GM15510 (cell line): ENCODE data around the gene AGAP1.

ENCODE experiments used
- POLR2A ChIP-seq: IDR thresholded peaks from 3 replicates; pipeline ENCODE4 v1.6.1; 2011; ENCODE audit warnings: borderline replicate concordance; ENCODE audit not compliant: insufficient read length; ENCODE audit errors: extremely low read depth

AGAP1 gene

DNA sequence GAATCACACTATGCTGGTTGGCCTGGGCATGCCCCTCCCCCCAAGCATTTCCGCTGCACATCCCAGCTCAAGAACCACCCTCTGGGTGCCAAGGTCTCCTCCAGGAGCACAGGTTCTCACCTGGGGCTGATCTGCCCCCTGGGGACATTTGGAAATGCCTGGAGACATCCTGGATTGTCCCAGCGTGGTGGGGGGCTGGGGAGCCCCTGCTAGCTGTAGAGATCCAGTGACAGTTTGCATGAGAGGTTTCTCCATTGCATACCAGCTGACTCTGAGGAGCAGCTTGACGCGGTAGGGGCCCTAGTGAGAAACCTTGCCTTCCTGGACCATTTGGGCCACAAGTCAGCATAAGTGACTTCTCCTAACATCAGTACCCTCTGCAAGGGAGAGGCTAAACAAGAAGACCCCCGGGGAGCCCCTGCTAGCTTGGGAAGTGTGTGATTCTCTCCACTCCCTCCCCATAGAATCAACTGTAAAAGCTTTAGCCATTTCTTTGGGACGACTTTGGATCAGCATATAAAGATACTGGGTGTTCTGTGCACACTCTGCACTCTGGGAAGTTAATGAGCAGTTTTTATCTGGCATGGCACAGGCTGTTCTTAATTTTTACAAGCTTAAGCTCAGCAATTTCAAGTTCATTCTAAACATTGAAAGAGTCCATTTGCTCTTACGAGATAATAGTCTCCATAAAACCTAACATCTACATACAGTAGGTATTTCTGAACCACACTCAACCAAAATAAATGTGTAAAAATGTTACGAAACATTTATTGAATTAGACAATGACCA lies 580.2 kb downstream of the AGAP1 start:
- no peak for TF ChIP-seq POLR2A

DNA sequence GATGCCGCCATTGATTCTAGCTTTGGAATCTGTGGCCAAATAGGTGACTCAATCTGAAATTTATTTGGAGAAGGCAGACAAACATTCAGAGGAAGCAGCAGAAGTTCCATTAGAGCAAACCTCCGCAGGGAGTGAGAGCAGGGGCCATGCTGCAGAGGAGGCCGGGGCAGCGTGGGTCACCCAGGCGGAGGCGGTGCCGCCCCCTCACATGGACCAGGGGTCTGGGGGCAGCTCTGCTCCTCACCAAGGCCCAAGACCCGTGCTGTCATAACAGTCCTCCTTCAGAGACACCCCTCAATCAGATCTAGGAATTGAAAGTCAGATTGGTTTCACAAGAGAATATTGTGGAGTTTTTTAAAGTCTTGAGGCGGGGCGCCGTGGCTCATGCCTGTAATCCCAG lies 582.0 kb downstream of the AGAP1 start:
- TF ChIP-seq POLR2A, result no peak

DNA sequence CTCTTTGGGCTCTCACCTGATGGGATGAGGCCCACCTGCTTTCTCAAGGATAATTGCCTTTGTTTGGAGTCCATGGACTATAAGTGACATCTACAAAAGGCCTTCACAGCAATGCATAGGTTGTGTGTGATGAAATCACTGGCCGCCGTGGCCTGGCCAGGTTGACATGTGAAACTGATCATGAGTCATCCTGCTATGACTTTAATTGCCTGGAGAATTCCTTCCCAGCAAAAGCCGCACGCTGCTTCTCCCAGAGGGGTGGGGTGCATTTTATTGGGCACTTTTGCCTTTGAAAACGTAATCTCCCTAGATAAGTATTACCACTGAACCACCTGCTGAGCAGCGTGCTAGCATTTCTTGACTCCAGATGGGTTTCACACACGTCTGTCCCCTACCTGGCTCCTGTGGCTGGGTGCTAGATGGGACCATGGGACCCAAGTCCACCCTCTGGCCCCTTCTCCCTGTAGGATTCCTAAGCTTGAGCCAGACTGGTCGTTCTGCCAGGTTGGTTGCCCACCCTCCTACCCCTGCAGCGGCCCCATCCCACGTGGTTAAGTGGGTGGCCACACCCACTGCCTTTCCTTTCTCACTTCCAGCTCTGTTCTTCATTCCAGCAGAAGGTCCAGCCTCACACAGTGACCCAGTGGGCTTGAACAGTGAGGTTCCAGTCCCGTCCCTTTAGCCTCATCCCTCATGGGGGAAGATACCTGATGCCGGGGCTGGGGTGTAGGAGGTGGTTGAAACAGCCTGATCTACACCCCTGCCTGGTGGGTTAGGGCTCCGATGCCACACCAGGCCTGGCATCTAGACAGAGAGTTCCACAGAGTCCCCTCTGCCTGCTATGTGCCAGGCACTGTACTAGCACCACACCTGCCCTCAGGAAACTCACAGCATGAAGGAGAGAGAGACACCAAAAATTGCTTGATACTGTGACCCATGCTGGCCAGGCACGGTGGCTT lies 584.7 kb downstream of the AGAP1 start:
- TF ChIP-seq POLR2A, result no peak

GRCh38 chr2:236080412-236080811 lies 586.6 kb downstream of the AGAP1 start:
- TF ChIP-seq POLR2A, result no peak

- TF ChIP-seq POLR2A, result no peak
These were observed 587.3 kb downstream of the AGAP1 start for GRCh38 chr2:236081171-236081570.

- TF ChIP-seq POLR2A, result no peak
These were observed 588.2 kb downstream of the AGAP1 start for GRCh38 chr2:236082061-236082460.

- TF ChIP-seq POLR2A, result no peak
These were observed 590.1 kb downstream of the AGAP1 start for GRCh38 chr2:236083934-236084333.

GRCh38 chr2:236085211-236085610 lies 591.4 kb downstream of the AGAP1 start:
- TF ChIP-seq POLR2A, result no peak

DNA sequence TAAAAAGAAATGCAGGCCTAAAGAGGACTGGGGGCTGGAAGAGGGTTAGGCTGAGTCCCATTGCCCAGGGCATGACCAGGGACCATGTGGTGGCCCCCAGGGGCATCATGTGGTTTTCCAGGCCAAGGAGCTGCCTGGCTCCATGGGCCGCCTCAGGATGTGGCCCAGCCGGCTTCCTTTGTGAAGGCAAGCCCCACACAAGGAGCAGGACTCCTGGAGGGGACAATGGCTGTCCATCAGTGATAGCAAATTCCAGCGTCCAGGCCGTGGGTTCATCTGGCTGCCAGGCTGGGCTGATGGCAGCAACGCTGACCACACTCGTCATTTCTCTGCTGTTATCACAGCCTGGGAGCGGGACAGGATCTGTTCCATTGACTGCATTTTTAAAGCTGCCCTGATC lies 591.8 kb downstream of the AGAP1 start:
- no peak for TF ChIP-seq POLR2A

- no peak for TF ChIP-seq POLR2A
These were observed 592.6 kb downstream of the AGAP1 start for GRCh38 chr2:236086403-236086970.

DNA sequence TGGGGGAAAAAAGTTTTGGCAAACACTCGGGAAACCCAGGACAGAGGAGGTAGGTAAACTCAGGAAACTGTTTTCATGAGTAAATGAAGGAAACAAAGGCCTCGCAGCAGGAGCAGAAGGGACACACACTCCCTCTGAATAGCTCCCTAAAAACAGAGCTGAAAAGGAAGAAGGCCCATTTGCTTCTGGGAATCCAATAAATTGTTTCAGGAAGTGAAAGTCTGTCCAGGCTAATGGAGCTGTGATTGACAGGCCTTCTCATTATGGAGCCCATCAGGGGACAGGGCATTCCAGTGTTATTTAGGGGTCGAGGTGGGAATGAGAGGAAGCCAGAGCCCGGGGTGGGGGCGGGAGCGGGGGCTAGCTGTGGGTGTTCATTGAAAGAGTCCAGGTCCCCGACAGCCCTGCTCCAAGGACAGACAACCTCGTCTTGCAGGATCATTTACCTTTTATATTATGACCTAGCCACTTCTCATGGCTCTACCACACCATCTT lies 593.2 kb downstream of the AGAP1 start:
- TF ChIP-seq POLR2A, result no peak

DNA sequence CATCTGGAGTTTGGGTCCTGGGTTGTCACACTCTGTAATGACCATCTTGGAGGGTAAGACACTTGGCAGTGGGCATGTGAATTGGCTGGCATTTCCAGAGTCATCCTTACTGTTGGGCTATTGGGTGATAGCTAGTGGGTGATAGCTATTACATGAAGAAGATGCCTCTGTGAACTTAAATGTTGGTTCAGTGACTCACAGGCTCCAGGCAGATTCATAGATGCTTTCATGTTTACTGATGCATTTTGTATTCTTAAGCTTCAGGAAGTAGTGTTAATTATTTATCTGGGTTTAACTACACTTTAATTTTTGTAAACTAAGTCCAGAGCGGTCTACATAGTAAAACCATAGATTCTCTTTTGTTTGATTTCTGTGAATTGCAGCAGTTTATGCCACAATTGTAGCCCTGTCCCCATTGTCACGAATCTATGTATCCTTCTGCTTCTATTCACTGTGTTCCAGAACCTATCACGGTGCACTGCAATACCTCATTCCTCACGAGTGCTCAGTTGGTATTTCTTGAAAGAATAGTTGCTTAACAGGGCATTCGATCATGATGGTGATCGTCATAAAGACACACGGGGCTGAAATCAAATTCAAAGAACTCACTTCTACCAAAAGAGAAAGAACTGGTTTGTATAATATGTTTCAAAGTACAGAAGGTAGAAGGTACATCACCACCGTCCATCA lies 594.7 kb downstream of the AGAP1 start:
- no peak for TF ChIP-seq POLR2A

GRCh38 chr2:236089271-236090026 lies 595.6 kb downstream of the AGAP1 start:
- no peak for TF ChIP-seq POLR2A

- TF ChIP-seq POLR2A, result no peak
These were observed 596.2 kb downstream of the AGAP1 start for GRCh38 chr2:236090027-236090382.

- no peak for TF ChIP-seq POLR2A
These were observed 598.9 kb downstream of the AGAP1 start for GRCh38 chr2:236092714-236093113.

- TF ChIP-seq POLR2A, result no peak
These were observed 599.3 kb downstream of the AGAP1 start for GRCh38 chr2:236093134-236093533.
